GM19240 (cell line): ENCODE data around the gene PPIB.
"Not testable (repeated sequence)": the region's sequence is repeated elsewhere in the genome, so short reads cannot be mapped to it uniquely, and the experiment has no call there.

ENCODE experiments used
- DNase-seq: peaks from one replicate; pipeline ENCODE4 v3.0.0; 2011; ENCODE audit warnings: low spot score; ENCODE audit not compliant: insufficient read length

Gene PPIB

DNA sequence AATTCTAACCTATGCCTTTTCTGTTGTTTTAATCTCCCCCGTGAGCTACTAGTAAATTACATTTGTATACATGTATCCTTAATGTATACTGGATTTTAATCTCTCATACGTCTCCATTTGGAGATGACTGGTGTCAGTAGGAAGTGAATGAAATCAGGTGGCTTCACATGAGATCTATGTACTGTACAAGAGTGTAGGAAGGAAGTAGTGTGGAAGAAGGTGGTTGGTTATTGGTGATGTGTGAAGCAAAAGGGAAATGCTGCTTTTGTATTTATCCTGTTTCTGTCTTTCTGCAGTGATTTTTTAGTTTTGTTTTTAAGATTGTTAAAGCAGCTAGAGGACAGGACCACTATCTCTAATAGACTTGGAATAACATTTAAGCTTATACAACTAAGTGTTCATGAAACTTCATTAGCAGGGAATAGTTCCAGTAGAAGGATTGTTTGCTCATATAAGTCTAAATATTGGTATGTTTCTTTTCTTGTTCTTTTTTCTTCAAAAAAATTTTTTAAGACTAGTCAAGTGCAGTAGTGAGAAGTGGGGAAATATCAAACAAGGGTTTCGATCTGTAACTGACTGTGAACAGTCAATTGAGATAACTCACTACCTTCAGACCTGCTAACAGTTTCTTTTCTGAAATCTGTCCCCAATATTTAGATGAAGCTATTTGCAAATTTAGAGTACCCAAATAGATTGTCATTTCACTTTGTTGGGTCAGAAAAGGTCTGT is 51.7 kb downstream of the PPIB start:
- DNase-seq, result no peak

DNA sequence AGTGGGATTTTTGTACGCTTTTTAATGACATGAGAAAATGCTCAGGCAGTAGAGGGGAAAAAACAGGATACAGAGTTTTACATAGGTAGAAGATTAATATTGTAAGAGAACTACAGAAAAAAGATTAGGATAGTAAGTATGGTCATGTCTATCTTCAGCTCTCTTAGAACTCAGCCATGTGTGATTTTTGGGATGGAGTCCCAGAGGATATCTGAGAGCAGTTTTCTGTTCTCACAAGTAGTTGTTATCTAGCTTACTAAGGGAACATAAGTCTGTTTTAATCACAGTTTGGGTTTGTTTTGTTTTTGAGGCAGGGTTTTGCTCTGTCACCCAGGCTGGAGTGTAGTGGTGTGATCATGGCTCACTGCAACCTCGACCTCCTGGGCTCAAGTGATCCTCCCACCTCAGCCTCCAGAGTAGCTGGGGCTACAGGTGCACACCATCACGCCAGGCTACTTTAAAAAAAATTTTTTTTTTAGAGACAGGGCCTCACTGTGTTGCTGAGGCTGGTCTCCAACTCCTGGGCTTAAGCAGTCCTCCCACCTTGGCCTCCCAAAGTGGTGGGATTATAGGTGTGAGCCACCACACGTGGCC is 52.6 kb downstream of the PPIB start:
- DNase-seq, result not testable (repeated sequence)

DNA sequence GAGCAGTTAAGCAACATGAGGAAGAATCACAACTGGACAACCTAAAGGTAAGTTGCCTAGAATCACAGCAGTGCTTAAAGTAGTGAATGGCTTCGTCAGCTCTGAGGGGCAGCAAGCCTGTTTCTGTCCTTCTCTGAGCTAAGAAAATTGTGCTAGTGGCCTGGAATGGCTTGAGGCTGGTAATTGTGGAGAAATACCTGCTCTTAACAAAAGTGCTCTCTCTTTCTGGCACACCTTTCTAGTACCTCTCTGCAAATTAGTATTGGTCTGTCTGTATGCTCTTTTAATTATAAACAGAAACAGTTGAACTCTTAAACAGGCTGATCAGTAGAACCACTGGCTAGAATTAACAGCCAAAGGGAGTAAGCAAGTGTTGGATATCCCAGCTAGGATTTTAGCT is 55.5 kb downstream of the PPIB start:
- DNase-seq, result no peak
